ENCODE data around the gene AFDN. TPM values are rescaled to one million over a fixed set of nuclear protein-coding genes. Genes with fewer than 3 reads are reported as not detected.
A peak's percentile ranks its signal among the peaks of the same experiment; 100 is the strongest.

AFDN gene
- total RNA-seq, 1 experiment from 2014 or later: 177 TPM

DNA sequence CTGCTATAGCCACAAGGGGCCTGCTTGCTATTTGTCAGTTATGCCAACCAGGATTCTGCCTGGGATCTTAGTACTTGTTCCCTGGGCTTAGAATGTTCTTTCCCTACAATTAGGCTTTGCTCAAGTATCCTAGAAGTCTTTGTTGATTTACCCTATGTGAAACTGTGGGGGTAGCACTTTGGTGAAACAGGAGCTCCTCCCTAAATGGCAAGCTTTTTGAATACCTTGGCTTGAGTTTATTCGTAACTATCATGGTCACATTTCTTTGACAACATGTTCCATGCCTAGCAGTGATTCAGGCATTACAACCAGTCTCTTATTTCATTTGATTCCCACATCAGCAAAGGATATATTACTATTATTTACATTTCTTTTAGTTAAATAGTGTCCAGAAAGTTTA, 21.2 kb downstream of the AFDN start:
- Mint-ChIP-seq H3K36me3 (ENCODE audit: insufficient read depth, unreplicated experiment) (no peaks in the 10 kb centered on the region), H3K27ac (ENCODE audit: unreplicated experiment) (peak overlapping the region; percentile 95), H3K4me1 (ENCODE audit: low read depth, unreplicated experiment) (peaks cover 57% of the 10 kb centered on the region), H3K4me3 (ENCODE audit: unreplicated experiment) (no peak overlapping the region), H3K9me3 (ENCODE audit: unreplicated experiment) (no peaks in the 10 kb centered on the region), H3K27me3 (ENCODE audit: insufficient read depth, unreplicated experiment) (no peaks in the 10 kb centered on the region)
- intact Hi-C loops (cut with micrococcal nuclease; ENCODE audit: unreplicated experiment): no loop called here
- no peak overlapping the region for H3K4me3 ChIP-seq (ENCODE audit: low read depth, low read length)
- no peaks in the 10 kb centered on the region for H3K36me3 ChIP-seq (ENCODE audit: control insufficient read depth, insufficient read depth, low read length)
- CTCF ChIA-PET: interaction anchor here (0.8 kb wide), 1 partner anchor 141 kb away, joined by 3 read pairs; no protein-coding TSS in a partner anchor
- POLR2A ChIA-PET: no interaction called here
- TF ChIP-seq, protein P1, sequence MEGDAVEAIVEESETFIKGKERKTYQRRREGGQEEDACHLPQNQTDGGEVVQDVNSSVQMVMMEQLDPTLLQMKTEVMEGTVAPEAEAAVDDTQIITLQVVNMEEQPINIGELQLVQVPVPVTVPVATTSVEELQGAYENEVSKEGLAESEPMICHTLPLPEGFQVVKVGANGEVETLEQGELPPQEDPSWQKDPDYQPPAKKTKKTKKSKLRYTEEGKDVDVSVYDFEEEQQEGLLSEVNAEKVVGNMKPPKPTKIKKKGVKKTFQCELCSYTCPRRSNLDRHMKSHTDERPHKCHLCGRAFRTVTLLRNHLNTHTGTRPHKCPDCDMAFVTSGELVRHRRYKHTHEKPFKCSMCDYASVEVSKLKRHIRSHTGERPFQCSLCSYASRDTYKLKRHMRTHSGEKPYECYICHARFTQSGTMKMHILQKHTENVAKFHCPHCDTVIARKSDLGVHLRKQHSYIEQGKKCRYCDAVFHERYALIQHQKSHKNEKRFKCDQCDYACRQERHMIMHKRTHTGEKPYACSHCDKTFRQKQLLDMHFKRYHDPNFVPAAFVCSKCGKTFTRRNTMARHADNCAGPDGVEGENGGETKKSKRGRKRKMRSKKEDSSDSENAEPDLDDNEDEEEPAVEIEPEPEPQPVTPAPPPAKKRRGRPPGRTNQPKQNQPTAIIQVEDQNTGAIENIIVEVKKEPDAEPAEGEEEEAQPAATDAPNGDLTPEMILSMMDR (IDR thresholded peaks at IDR 0.05; ENCODE audit: insufficient read depth in 1 of 2, low read depth in 1 of 2, low read length in 1 of 2, severe bottlenecking in 1 of 2, unreplicated experiment in 1 of 2): no peak
- no peak for DNase-seq
- no TSS peak for BruUV-seq (replicated peaks)
- H3K4me1 ChIP-seq: peaks cover 59% of the 10 kb centered on the region
- no peaks in the 10 kb centered on the region for H3K27me3 ChIP-seq (replicated peaks; ENCODE audit: control insufficient read depth, insufficient read depth, low read length)
- no peaks in the 10 kb centered on the region for H3K9me3 ChIP-seq

DNA sequence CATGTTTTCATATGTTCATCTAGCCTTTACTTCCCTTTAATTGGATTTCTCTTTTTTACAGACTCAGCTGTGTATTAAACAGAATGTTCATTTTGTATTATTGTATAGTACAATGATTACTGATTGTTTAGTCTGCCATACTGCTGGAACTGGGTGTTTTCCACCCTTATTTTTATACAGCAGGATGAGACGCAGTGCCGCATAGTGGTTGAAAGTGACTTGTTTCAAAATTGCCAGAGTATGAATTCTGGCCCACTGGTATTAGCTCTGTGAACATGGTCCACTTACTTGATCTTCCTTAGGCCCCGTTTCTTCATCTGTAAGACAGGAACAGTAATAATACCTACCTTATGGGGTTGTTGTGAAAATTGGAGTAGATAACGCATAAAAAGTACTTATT, 22.1 kb downstream of the AFDN start:
- H3K4me1 Mint-ChIP-seq (ENCODE audit: low read depth, unreplicated experiment): peaks cover 57% of the 10 kb centered on the region
- CTCF ChIA-PET: no interaction called here
- Histone ChIP-seq H3K27me3 (replicated peaks; ENCODE audit: control insufficient read depth, insufficient read depth, low read length) (no peaks in the 10 kb centered on the region), H3K9me3 (no peaks in the 10 kb centered on the region), H3K36me3 (ENCODE audit: control insufficient read depth, insufficient read depth, low read length) (no peaks in the 10 kb centered on the region), H3K4me3 (ENCODE audit: low read depth, low read length) (no peak overlapping the region), H3K4me1 (peaks cover 60% of the 10 kb centered on the region)
- DNase-seq: no peak
- no peaks in the 10 kb centered on the region for H3K9me3 Mint-ChIP-seq (ENCODE audit: unreplicated experiment)
- H3K27ac Mint-ChIP-seq (ENCODE audit: unreplicated experiment): peak overlapping the region; percentile 95
- no TSS peak for BruUV-seq (replicated peaks)
- TF ChIP-seq, protein P1 (IDR thresholded peaks at IDR 0.05; ENCODE audit: insufficient read depth in 1 of 2, low read depth in 1 of 2, low read length in 1 of 2, severe bottlenecking in 1 of 2, unreplicated experiment in 1 of 2): no peak
- H3K4me3 Mint-ChIP-seq (ENCODE audit: unreplicated experiment): peak overlapping the region; percentile 73
- no peaks in the 10 kb centered on the region for H3K36me3 Mint-ChIP-seq (ENCODE audit: insufficient read depth, unreplicated experiment)
- intact Hi-C loops (cut with micrococcal nuclease; ENCODE audit: unreplicated experiment): no loop called here
- no peaks in the 10 kb centered on the region for H3K27me3 Mint-ChIP-seq (ENCODE audit: insufficient read depth, unreplicated experiment)
- POLR2A ChIA-PET: no interaction called here

DNA sequence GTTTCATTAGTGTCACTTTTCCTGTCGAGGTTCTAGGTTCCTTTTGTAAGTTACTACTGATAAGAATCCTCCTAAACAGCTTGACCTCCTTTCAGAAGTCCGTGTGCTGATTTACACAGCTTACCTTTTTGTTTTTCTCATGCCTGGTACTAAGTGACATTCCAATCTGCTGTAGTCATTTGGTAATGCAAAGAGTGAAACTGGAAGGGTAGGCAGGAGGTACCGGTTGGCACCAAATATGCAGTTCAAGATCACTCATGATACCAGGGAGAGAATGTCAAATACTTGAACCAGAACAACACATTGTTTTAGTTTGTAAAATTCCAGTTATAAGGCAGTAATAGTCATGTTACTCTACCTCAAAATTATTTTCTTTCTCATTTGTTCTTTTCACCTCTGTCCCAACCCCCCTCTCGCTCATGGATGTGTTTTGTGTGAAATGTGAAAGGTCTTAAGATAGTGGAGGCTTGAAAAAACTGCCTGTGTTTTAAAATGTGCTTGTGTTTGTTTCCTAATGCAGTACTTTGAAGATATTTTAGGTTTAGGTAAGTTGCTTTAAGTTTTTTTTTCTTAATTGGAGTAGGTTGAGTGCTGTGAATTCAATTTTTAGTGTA, 23.2 kb downstream of the AFDN start:
- POLR2A ChIA-PET: interaction anchor here (0.7 kb wide), 1 partner anchor 22 kb away, joined by 3 read pairs; no protein-coding TSS in a partner anchor
- TF ChIP-seq, protein P1 (IDR thresholded peaks at IDR 0.05; ENCODE audit: insufficient read depth in 1 of 2, low read depth in 1 of 2, low read length in 1 of 2, severe bottlenecking in 1 of 2, unreplicated experiment in 1 of 2): no peak
- Mint-ChIP-seq H3K36me3 (ENCODE audit: insufficient read depth, unreplicated experiment) (no peaks in the 10 kb centered on the region), H3K4me1 (ENCODE audit: low read depth, unreplicated experiment) (peaks cover 53% of the 10 kb centered on the region), H3K4me3 (ENCODE audit: unreplicated experiment) (peak overlapping the region; percentile 73), H3K27me3 (ENCODE audit: insufficient read depth, unreplicated experiment) (no peaks in the 10 kb centered on the region), H3K9me3 (ENCODE audit: unreplicated experiment) (no peaks in the 10 kb centered on the region), H3K27ac (ENCODE audit: unreplicated experiment) (peak overlapping the region; percentile 95)
- CTCF ChIA-PET: no interaction called here
- intact Hi-C loops (cut with micrococcal nuclease; ENCODE audit: unreplicated experiment): no loop called here
- Histone ChIP-seq H3K9me3 (no peaks in the 10 kb centered on the region), H3K27me3 (replicated peaks; ENCODE audit: control insufficient read depth, insufficient read depth, low read length) (no peaks in the 10 kb centered on the region), H3K36me3 (ENCODE audit: control insufficient read depth, insufficient read depth, low read length) (no peaks in the 10 kb centered on the region), H3K4me1 (peaks cover 60% of the 10 kb centered on the region), H3K4me3 (ENCODE audit: low read depth, low read length) (no peak overlapping the region)
- no TSS peak for BruUV-seq (replicated peaks)
- DNase-seq: peak; percentile 70 to 71

Measured in Caco-2 (cell line).